IPS-15b (cell line): ENCODE measurements around the gene EPO.
A peak's percentile ranks its signal among the peaks of the same experiment; 100 is the strongest.

Source experiments
- H3K27me3 ChIP-seq: one replicate; pipeline ENCODE4 v1.6.1; 2013; ENCODE audit warnings: low read length; ENCODE audit not compliant: control insufficient read depth, insufficient read depth
- H3K36me3 ChIP-seq: one replicate; pipeline ENCODE4 v1.6.1; 2013; ENCODE audit warnings: low read length; ENCODE audit not compliant: control insufficient read depth, insufficient read depth
- H3K4me1 ChIP-seq: one replicate; pipeline ENCODE4 v1.6.1; 2013; ENCODE audit warnings: mild to moderate bottlenecking, low read length; ENCODE audit not compliant: control insufficient read depth, insufficient read depth
- H3K4me3 ChIP-seq: one replicate; pipeline ENCODE4 v1.5.1; 2013; ENCODE audit warnings: low read depth, low read length
- H3K9ac ChIP-seq: one replicate; pipeline ENCODE4 v1.6.1; 2013; ENCODE audit warnings: low read depth, mild to moderate bottlenecking, low read length
- H3K9me3 ChIP-seq: one replicate; pipeline ENCODE4 v1.6.1; 2013; ENCODE audit warnings: mild to moderate bottlenecking, low read length; ENCODE audit not compliant: control insufficient read depth, insufficient read depth

The EPO gene

GRCh38 chr7:100720279-100720670 lies at the start of gene EPO:
Gene EPO (plus strand): TSS chr7:100720468. CDS start chr7:100720981, 513 bp downstream.
- H3K9ac ChIP-seq, result no peak within 1 kb of the TSS
- H3K4me3 ChIP-seq, result peak within 1 kb of the TSS; percentile 31
- H3K4me1 ChIP-seq, result no peaks in the 10 kb centered on the region

GRCh38 chr7:100671353-100672327 lies 48.6 kb upstream of the EPO start:
- Histone ChIP-seq H3K36me3 (peaks cover 2% of the 10 kb centered on the region), H3K4me1 (no peaks in the 10 kb centered on the region), H3K4me3 (no peak overlapping the region), H3K27me3 (peaks cover 11% of the 10 kb centered on the region), H3K9me3 (no peaks in the 10 kb centered on the region), H3K9ac (no peak overlapping the region)

More at GRCh38 chr7:100720279-100720670, at the start of gene EPO:
- Histone ChIP-seq H3K36me3 (no peaks in the 10 kb centered on the region), H3K27me3 (peaks cover 22% of the 10 kb centered on the region), H3K9me3 (no peaks in the 10 kb centered on the region)

- no peaks in the 10 kb centered on the region for H3K4me1 ChIP-seq
- H3K36me3 ChIP-seq, result peaks cover 19% of the 10 kb centered on the region
- peak within 1 kb of the TSS; percentile 83 for H3K4me3 ChIP-seq
- H3K9me3 ChIP-seq, result no peaks in the 10 kb centered on the region
- H3K27me3 ChIP-seq, result peaks cover 9% of the 10 kb centered on the region
- peak within 1 kb of the TSS; percentile 92 for H3K9ac ChIP-seq
Measured at GRCh38 chr7:100673302-100673941, 46.8 kb upstream of the EPO start, which contains the start of gene GNB2. Gene GNB2 (plus strand): TSS chr7:100673740. CDS start chr7:100676266, 2,526 bp downstream.

- Histone ChIP-seq H3K4me1 (no peaks in the 10 kb centered on the region), H3K4me3 (peak overlapping the region; percentile 83), H3K9ac (peak overlapping the region; percentile 76), H3K27me3 (peaks cover 9% of the 10 kb centered on the region), H3K36me3 (peaks cover 24% of the 10 kb centered on the region), H3K9me3 (no peaks in the 10 kb centered on the region)
Measured at GRCh38 chr7:100673942-100674410, 46.3 kb upstream of the EPO start.

- peak overlapping the region; percentile 37 for H3K9ac ChIP-seq
Measured at GRCh38 chr7:100674411-100675104, 45.7 kb upstream of the EPO start.

GRCh38 chr7:100675105-100675451 lies 45.2 kb upstream of the EPO start:
- Histone ChIP-seq H3K27me3 (peaks cover 9% of the 10 kb centered on the region), H3K9me3 (no peaks in the 10 kb centered on the region), H3K36me3 (peaks cover 33% of the 10 kb centered on the region), H3K4me3 (peak overlapping the region; percentile 83), H3K9ac (no peak overlapping the region), H3K4me1 (no peaks in the 10 kb centered on the region)

More at GRCh38 chr7:100674411-100675104, 45.7 kb upstream of the EPO start:
- H3K4me3 ChIP-seq, result peak overlapping the region; percentile 83
- peaks cover 9% of the 10 kb centered on the region for H3K27me3 ChIP-seq
- H3K4me1 ChIP-seq, result no peaks in the 10 kb centered on the region
- peaks cover 28% of the 10 kb centered on the region for H3K36me3 ChIP-seq
- no peaks in the 10 kb centered on the region for H3K9me3 ChIP-seq

GRCh38 chr7:100675581-100676350 lies 44.5 kb upstream of the EPO start:
- Histone ChIP-seq H3K36me3 (peaks cover 37% of the 10 kb centered on the region), H3K27me3 (peaks cover 9% of the 10 kb centered on the region), H3K4me1 (no peaks in the 10 kb centered on the region), H3K9me3 (no peaks in the 10 kb centered on the region), H3K4me3 (peak overlapping the region; percentile 83), H3K9ac (no peak overlapping the region)

GRCh38 chr7:100676501-100677306 lies 43.6 kb upstream of the EPO start:
- no peak overlapping the region for H3K9ac ChIP-seq

GRCh38 chr7:100677308-100678267 lies 42.7 kb upstream of the EPO start:
- H3K4me1 ChIP-seq, result no peaks in the 10 kb centered on the region
- H3K27me3 ChIP-seq, result no peaks in the 10 kb centered on the region
- H3K4me3 ChIP-seq, result no peak overlapping the region
- no peak overlapping the region for H3K9ac ChIP-seq
- H3K36me3 ChIP-seq, result peaks cover 53% of the 10 kb centered on the region
- H3K9me3 ChIP-seq, result no peaks in the 10 kb centered on the region

More at GRCh38 chr7:100676501-100677306, 43.6 kb upstream of the EPO start:
- Histone ChIP-seq H3K9me3 (no peaks in the 10 kb centered on the region), H3K4me3 (peak overlapping the region; percentile 83), H3K36me3 (peaks cover 44% of the 10 kb centered on the region), H3K4me1 (no peaks in the 10 kb centered on the region), H3K27me3 (peaks cover 5% of the 10 kb centered on the region)
